Measurements from ENCODE around the gene KLK1.

Gene KLK1

DNA sequence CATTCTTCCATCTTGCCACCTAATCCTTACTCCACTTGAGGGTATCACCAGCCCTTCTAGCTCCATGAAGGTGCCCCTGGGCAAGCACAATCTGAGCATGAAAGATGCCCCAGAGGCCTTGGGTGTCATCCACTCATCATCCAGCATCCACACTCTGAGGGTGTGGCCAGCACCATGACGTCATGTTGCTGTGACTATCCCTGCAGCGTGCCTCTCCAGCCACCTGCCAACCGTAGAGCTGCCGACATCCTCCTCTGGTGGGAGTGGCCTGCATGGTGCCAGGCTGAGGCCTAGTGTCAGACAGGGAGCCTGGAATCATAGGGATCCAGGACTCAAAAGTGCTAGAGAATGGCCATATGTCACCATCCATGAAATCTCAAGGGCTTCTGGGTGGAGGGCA is 28.0 kb upstream of the KLK1 start:
- TF ChIP-seq FOXM1 (IDR thresholded peaks at IDR 0.05; ENCODE audit: borderline replicate concordance, low read depth) (no peak), ZBTB7A (IDR thresholded peaks at IDR 0.05; ENCODE audit: low read depth) (no peak), MAX (IDR thresholded peaks at IDR 0.05) (no peak), TAF1 (IDR thresholded peaks at IDR 0.05; ENCODE audit: low read depth) (no peak), RAD21 (IDR thresholded peaks at IDR 0.05; ENCODE audit: low read depth) (no peak), CREB1 (IDR thresholded peaks at IDR 0.05; ENCODE audit: low read depth) (no peak), EGR1 (IDR thresholded peaks at IDR 0.05) (no peak), EP300 (IDR thresholded peaks at IDR 0.05; ENCODE audit: borderline replicate concordance) (no peak), USF1 (IDR thresholded peaks at IDR 0.05) (no peak), YY1 (IDR thresholded peaks at IDR 0.05; ENCODE audit: low read depth) (no peak), TEAD4 (IDR thresholded peaks at IDR 0.05) (no peak), TCF12 (IDR thresholded peaks at IDR 0.05; ENCODE audit: low read depth) (no peak), CEBPB (IDR thresholded peaks at IDR 0.05) (no peak), NFIC (IDR thresholded peaks at IDR 0.05) (no peak)
- TF ChIP-seq, protein P1, sequence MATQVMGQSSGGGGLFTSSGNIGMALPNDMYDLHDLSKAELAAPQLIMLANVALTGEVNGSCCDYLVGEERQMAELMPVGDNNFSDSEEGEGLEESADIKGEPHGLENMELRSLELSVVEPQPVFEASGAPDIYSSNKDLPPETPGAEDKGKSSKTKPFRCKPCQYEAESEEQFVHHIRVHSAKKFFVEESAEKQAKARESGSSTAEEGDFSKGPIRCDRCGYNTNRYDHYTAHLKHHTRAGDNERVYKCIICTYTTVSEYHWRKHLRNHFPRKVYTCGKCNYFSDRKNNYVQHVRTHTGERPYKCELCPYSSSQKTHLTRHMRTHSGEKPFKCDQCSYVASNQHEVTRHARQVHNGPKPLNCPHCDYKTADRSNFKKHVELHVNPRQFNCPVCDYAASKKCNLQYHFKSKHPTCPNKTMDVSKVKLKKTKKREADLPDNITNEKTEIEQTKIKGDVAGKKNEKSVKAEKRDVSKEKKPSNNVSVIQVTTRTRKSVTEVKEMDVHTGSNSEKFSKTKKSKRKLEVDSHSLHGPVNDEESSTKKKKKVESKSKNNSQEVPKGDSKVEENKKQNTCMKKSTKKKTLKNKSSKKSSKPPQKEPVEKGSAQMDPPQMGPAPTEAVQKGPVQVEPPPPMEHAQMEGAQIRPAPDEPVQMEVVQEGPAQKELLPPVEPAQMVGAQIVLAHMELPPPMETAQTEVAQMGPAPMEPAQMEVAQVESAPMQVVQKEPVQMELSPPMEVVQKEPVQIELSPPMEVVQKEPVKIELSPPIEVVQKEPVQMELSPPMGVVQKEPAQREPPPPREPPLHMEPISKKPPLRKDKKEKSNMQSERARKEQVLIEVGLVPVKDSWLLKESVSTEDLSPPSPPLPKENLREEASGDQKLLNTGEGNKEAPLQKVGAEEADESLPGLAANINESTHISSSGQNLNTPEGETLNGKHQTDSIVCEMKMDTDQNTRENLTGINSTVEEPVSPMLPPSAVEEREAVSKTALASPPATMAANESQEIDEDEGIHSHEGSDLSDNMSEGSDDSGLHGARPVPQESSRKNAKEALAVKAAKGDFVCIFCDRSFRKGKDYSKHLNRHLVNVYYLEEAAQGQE (IDR thresholded peaks at IDR 0.05; ENCODE audit: low read depth): no peak

DNA sequence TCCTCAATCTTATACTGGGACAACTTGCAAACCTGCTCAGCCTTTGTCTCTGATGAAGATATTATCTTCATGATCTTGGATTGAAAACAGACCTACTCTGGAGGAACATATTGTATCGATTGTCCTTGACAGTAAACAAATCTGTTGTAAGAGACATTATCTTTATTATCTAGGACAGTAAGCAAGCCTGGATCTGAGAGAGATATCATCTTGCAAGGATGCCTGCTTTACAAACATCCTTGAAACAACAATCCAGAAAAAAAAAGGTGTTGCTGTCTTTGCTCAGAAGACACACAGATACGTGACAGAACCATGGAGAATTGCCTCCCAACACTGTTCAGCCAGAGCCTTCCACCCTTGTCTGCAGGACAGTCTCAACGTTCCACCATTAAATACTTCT is 27.2 kb upstream of the KLK1 start:
- no peak for TF ChIP-seq YY1 (IDR thresholded peaks at IDR 0.05; ENCODE audit: low read depth)
- no peak for TF ChIP-seq TAF1 (IDR thresholded peaks at IDR 0.05; ENCODE audit: low read depth)
- TF ChIP-seq CEBPB (IDR thresholded peaks at IDR 0.05): no peak
- TF ChIP-seq EGR1 (IDR thresholded peaks at IDR 0.05): no peak
- no peak for TF ChIP-seq MAX (IDR thresholded peaks at IDR 0.05)
- no peak for TF ChIP-seq RAD21 (IDR thresholded peaks at IDR 0.05; ENCODE audit: low read depth)
- TF ChIP-seq EP300 (IDR thresholded peaks at IDR 0.05; ENCODE audit: borderline replicate concordance): no peak
- no peak for TF ChIP-seq ZBTB7A (IDR thresholded peaks at IDR 0.05; ENCODE audit: low read depth)
- TF ChIP-seq FOXM1 (IDR thresholded peaks at IDR 0.05; ENCODE audit: borderline replicate concordance, low read depth): no peak
- TF ChIP-seq, protein P1 (IDR thresholded peaks at IDR 0.05; ENCODE audit: low read depth): no peak
- no peak for TF ChIP-seq TEAD4 (IDR thresholded peaks at IDR 0.05)
- no peak for TF ChIP-seq USF1 (IDR thresholded peaks at IDR 0.05)
- no peak for TF ChIP-seq TCF12 (IDR thresholded peaks at IDR 0.05; ENCODE audit: low read depth)
- TF ChIP-seq CREB1 (IDR thresholded peaks at IDR 0.05; ENCODE audit: low read depth): no peak

DNA sequence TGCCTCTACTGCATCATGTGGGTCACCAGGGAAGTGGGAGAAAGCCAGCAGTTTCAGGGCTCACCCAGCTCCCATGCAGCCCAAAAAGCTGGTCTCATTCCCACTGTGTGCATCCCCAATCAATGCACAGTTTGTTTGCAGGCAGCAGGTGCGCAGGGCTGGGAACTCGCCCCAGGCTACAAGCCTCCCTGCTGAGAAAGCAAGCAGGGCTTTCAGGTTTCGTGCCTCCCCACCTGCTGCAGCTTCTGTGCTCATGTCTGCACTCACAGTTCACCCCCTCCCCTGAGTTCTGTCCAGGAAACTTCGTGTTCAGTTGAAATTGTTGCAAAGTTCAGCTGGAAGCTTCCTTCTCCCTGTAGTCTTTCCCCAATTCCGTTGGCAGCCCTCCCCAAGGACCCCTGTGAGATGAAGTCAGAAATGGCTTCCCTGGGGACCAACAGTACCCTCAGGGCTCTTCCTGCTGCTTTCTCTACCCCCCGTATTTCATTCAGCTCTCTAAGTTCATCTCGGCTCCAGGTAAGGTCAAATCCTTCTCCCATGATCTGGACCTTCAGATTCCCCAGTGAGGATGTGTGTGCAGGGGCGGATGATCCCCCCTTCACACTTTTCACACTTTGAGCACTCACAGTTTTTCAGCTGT is 20.8 kb upstream of the KLK1 start:
- TF ChIP-seq TCF12 (IDR thresholded peaks at IDR 0.05; ENCODE audit: low read depth) (no peak), EGR1 (IDR thresholded peaks at IDR 0.05) (no peak), USF1 (IDR thresholded peaks at IDR 0.05) (no peak), ZBTB7A (IDR thresholded peaks at IDR 0.05; ENCODE audit: low read depth) (no peak), TEAD4 (IDR thresholded peaks at IDR 0.05) (no peak), FOXM1 (IDR thresholded peaks at IDR 0.05; ENCODE audit: borderline replicate concordance, low read depth) (no peak), NFIC (IDR thresholded peaks at IDR 0.05) (no peak)

DNA sequence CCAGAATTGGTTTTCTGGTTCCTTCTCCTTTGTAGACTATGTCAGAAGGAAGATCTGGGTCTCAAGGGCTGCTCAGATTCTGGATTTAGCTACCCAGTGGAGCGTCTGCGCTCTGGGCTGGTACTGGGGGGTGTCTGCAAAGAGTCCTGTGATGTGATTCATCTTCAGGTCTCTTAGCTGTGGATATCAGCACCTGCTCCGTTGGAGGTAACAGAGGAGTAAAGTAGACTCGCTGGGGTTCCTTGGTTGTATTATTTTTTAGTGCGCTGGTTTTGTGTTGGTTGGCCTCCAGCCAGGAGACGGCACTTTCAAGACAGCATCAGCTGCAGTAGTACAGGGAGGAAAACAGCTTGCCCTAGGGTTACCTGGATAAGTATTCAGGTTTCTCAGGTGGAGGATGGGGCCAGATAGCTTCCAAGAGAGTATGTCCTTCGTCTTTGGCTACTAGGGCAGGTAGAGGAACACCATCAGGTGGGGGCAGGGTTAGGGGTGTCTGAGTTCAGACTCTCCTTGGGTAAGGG is 20.2 kb upstream of the KLK1 start:
- no peak for TF ChIP-seq MAX (IDR thresholded peaks at IDR 0.05)
- TF ChIP-seq RAD21 (IDR thresholded peaks at IDR 0.05; ENCODE audit: low read depth): no peak
- TF ChIP-seq, protein P1 (IDR thresholded peaks at IDR 0.05; ENCODE audit: low read depth): no peak
- no peak for TF ChIP-seq CEBPB (IDR thresholded peaks at IDR 0.05)
- no peak for TF ChIP-seq NFIC (IDR thresholded peaks at IDR 0.05)
- TF ChIP-seq FOXM1 (IDR thresholded peaks at IDR 0.05; ENCODE audit: borderline replicate concordance, low read depth): no peak
- no peak for TF ChIP-seq TAF1 (IDR thresholded peaks at IDR 0.05; ENCODE audit: low read depth)
- no peak for TF ChIP-seq EP300 (IDR thresholded peaks at IDR 0.05; ENCODE audit: borderline replicate concordance)
- TF ChIP-seq ZBTB7A (IDR thresholded peaks at IDR 0.05; ENCODE audit: low read depth): no peak
- no peak for TF ChIP-seq TCF12 (IDR thresholded peaks at IDR 0.05; ENCODE audit: low read depth)
- TF ChIP-seq CREB1 (IDR thresholded peaks at IDR 0.05; ENCODE audit: low read depth): no peak
- TF ChIP-seq TEAD4 (IDR thresholded peaks at IDR 0.05): no peak
- no peak for TF ChIP-seq EGR1 (IDR thresholded peaks at IDR 0.05)
